Stimulated activated CD4-positive, alpha-beta T cell treated with anti-CD3 and anti-CD28 coated beads, Interleukin-2, amount 100 ng/mL, for 4 hours (primary cell): ENCODE data around the gene ERGIC1.

Experiments
- DNase-seq: peaks from one replicate; pipeline ENCODE4 v3.0.0-alpha.2; 2020; ENCODE audit warnings: low read depth

The ERGIC1 gene

DNA sequence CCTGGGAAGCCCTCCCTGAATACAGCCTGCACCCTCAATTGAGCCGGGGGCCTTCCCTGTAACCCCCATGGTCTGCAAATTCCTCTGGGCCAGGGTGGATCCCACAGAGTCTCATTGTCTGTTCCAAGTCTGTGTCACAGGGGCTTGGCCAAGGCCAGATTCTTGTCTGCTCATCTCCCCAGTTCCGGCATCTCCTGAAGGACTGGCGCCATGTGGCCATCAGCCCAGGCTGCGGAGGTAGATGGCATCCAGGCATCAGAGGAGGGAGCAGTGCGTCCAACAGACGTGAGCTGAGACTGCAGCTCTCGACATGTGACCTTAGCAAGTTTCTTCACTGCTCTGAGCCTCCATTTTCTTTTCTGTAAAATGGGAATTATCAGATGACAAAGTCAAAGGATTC lies 87.9 kb downstream of the ERGIC1 start:
- no peak for DNase-seq

DNA sequence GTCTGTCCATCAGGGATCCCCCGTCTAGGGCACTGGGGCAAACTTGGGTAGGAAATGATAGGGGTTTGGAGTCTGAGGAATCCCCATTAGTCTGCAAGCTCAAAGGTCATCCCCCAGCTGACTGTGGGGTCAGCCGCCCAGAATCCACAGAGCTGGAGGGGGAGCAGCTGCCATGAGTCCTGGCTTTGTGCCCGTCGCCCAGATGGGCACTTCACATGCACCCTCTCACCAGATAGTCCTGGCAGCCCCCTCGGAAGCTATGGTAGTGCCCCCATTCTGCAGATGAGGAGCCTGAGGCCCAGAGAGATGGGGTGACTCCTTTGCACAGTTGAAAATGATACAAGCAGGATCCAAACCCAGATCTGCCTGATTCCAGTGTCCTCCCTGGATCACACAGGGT lies 89.5 kb downstream of the ERGIC1 start:
- no peak for DNase-seq

DNA sequence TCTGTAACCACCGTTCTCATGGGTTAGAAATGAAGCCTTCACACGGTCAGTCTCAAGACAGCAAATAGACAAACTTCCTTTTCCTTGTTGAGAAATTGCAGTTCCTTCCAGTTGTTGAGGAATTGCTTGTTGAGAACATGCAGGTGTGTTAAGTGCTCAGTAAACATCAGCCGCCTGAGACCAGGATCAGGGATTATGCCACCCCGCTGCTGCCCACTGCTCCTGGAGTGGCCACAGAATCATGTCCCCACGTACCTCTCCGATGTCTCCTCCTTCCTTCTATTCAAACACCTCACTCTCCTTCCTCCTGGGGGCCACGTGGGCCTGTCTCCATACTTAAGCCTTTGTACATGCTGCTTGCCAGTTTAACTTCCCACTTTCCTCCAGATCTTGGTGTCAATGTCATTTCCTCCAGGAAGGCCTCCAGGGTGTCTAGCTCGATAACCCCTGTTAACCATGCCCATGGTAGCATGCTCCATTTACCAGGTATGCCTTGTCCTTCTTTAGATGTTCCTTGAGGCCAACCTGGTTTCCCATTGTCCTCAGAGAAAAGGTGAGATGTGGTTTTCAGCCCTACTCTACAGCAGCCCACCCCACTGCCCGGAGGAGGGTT lies 91.4 kb downstream of the ERGIC1 start:
- DNase-seq: no peak

DNA sequence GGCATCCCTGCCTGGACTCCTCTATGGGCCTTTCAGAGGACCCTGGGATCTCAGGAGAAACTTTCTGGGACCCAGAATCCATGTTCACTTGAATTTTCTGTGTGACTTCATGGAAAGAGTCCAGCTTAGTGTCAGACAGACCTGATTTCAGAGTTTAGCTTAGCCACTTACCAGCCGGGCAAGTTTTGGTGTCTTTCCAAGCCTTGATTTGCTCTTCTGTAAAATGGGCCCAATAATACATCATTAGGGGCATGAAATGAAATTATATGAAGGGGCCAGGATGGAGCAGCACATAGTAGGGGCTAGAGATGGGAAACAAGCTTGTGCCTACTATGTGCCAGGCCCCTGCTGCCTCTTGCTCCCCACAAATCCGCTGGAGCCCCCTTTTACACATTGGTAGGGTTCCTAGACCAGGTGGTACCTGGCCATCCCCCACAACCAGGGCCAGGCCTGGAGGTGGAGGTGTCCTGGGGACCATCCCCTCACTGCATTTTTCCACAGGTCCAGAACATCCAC lies 92.0 kb downstream of the ERGIC1 start:
- no peak for DNase-seq

DNA sequence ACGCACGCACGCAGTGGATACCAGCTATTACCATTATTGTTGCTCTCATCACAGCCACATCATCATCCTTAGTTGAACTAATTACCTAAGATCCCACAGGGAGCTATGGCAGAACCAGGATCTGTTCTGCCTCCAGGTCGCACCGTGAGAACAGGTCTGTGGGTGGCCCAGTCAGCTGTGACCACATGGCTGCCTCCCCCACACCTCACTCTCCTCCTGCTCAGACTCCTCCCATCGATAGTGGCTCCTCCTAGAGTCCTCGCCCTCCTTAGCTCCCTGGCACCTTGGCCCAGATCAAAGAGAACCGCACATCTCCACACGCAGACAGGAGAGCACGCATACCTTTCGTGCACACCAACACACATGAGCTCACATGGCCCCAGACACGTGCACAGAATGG lies 92.7 kb downstream of the ERGIC1 start:
- no peak for DNase-seq

DNA sequence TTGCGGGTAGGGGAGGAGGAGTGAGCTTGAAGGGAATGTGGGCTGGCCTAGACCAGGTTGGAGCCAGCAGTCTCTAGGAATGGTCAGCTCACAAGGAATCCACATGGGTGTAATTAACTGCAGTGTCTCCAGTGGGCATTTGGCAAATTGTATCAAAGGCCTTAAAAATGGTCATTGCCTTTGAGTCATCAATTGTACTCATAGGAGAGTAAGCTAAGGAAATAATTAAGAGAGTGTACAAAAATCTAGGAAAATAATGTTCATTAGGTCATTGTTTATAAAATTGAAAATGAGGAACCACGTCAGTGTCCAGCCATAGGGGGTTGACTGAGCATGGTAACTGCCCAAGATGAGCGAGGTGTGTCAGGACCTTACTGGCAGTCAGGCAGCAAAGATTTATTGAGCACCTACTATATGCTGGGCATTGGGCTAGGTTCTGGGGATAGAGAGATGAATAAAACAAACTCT lies 95.4 kb downstream of the ERGIC1 start:
- DNase-seq: no peak

DNA sequence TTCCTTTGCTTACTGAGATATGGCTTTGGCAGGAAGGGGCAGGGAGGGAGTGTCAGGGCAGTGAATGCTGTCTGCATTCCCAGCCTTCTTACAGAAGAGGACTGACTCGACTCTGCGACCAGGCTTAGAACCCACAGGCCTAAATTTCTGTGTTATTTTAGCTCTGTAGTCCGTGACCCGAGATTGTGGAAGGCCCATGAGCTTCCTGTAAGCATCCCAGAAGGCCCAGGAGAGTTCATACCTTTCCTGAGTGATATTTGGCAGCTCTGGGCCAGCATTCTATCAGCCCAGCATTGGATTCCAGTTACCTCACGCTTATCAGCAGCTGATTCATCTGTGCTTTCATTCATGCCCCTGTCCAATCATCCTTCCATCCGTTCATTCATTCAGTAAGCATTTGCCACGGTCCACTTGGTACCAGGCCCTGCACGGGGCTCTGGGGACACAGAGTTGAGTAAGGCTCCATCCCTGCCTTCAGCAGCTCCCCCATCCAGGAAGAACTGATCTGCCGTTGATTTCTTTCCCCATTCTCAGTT lies 97.0 kb downstream of the ERGIC1 start:
- DNase-seq: no peak

DNA sequence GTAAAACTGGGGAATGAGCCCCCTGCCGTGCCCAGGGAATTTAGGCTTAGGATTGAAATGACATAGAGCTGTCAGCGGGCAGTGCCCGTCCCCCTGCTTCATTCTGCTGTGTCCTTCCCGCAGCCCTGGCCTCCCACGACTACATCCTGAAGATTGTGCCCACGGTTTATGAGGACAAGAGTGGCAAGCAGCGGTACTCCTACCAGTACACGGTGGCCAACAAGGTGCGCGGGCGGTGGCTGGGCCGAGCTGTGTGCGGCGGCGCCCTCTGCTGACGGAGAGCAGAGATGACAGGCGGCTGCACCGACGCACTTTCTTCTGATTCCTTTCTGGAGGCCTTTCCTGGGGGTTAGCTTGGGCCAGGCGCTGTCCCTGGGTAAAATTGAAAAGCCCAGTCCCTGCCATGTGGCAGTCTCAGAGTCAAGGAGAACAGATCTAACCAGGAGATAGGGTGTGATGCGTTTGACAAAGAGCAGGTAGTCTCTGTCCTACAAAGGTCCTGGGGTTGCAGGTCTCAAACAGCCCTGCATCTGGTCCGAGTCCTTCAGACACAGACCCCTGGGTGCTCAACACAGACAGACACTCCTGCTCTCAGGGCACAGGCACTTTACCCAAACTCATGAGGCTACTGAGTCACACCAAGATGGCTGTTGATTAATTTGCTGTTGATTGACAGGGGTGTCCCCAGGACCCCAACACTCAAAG lies 98.4 kb downstream of the ERGIC1 start:
- peak; percentile 63 for DNase-seq

DNA sequence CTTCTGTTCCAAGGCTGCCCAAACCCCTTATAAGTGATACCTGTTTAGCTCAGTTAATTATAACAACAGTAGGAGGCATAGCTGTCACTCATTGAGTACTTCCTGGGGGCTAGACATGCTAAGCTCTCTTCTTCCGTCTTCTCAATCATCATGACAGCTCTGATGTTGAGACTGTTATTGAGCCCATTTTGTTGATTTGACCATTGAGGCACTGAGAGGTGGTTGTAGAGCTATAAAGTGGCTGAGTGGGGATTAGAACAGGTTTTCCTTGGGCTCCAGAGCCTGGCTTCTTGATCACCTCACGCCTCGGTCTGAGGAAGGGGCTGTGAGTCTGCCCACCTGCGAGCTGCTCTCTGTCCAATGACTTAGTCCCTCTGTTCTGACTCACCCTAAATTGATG lies 99.2 kb downstream of the ERGIC1 start:
- DNase-seq: no peak

DNA sequence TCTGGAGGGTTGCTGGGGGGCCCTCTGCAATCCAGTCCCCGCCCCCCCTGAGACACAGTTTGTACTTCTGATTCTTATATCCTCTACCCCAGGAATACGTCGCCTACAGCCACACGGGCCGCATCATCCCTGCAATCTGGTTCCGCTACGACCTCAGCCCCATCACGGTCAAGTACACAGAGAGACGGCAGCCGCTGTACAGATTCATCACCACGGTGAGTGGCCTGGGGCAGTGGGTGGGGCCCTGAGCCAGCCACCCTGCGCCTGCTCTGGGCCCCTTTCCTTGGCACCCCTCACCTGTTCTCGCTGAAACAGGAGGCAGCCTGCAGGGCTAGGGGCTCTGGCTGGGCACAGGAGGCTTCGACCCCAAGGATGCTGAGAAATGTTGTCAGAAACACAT lies 101.0 kb downstream of the ERGIC1 start:
- DNase-seq: no peak

DNA sequence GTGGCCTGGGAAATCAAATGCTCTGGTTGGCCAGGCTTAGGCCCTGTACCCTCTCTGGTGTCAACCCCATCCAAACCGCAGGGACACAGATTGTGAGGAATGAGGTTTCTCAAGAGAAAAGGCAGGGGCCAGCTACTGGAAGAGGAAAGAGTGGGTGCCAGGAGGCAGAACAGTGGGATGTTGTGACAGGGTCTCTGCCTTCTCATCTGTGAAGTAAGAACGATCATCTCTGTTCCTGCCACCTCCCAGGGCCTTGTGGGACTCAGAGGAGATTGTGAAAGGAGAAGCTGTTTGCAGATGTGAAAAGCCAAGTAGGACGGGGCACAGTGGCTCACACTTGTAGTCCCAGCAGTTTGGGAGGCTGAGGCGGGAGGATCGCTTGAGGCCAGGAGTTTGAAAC lies 102.3 kb downstream of the ERGIC1 start:
- DNase-seq: no peak

DNA sequence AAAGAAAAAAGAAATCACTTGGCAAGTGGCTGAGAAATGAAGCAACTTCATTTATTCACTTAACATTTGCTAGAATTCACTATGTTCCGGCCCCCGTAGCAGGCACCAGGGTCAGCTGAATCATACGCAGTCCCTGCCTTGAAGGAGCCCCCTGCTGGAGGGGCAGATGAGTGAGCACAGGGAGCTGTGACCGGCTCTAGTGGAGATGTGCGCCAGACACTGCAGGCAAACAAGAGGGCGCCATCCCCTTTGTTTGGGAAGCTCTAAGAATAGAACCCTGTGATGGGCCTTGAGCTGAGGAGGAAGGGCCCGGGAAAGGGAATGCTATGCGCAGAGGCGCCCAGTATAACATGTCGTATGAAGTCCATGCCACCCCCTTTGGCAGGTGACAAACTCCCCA lies 105.0 kb downstream of the ERGIC1 start:
- DNase-seq: no peak

DNA sequence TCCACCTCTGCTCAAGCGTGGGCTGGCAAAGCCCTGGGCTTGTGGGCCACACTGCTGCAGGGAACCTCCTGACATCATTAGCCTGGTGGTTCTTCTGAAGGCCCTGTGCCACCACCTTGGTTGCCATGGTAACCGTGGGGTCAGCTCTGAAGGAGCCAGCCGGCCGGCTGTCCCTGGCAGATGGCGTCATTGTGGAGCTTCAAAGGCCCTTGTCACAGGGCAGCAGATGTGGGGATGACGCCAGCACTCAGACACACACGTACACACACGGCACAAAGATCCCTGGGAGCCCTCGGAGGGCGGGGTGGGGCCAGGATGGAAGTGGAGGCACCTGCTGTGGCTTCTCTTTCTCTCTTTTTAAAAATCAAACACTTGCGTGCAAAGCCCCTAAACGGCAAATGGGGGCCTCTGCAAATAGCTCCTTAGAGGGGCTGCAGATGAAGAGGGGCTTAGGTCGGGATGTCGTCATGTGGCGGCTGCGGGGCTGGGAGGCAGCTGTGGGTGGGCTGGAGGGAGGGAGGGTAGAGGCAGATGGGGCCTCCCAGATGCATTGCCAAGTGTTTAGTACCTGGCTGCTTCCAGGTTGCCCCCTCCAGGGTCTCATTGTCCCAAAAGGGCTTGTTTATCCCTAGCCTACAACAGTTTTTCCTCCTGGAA lies 105.7 kb downstream of the ERGIC1 start:
- DNase-seq: no peak

DNA sequence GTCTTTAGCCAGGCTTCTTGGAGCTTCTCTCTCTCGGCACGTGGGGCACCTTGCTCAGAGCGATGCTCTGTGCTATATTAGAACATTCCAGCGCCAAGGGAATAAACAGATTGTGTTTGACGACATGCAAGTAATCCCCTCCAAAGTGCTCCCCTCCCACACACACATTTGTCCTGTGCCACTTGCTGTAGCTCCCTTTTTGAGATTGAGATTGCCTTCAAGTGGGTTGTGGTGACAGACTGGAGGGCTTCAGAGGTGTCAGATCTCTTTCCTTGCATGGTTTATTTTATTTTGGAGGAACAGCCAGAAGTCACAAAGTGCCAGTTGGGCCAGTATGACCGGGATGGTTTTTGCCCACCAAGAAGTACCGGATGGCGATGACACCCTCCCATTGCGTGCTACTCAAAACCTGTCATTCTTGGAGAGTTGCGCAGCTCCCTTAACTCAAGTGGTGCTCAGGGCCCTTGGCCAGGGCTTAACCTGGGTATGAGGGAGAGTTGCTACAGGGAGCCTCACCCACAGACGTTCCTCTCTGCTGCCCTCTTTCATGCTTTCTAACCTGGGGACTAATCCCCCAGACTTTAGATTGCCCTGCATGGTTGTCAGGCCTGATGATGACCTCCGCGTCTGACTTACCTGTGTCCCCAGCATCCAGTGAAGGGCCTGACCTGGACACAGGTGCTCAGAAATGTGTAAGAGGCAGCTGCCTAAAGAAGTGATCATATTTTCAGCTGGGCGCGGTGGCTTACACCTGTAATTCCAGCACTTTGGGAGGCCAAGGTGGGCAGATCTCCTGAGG lies 106.4 kb downstream of the ERGIC1 start:
- DNase-seq: no peak

DNA sequence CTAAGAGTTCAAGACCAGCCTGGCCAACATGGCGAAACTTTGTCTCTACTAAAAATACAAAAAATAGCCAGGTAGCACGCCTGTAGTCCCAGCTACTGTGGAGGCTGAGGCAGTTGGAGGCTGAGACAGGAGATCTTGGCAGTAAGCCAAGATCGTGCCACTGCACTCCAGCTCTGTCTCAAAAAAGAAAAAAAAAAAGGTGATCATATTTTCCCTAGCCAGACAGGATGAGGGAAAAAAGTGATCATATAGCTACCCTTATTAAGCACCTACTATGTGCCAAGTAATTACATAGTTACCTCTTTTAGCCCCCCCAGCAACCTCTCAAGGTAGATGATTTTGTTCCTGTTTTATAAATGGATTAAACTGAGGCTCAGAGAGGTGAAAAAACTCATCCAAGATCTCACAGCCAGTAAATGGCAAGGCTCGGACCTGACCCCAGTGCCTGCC lies 107.0 kb downstream of the ERGIC1 start:
- no peak for DNase-seq

DNA sequence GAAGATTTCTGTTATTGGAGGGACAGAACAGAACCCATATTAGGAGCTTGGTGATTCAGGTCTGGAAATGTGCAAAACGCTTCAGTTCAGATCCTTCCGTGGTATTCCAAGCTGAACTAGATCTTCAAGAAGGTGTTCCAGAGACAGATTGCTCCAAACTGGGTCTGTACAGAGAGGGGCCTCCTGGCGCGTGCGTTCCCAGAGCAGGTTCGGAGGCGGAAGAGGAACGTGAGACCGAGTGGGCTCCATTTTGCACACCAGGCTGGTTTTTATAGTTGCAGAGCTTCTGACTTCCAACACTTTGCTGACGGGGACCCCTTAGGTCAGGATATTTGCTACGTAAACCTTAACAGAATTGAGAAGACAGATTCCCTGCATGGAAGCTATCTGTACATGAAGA lies 108.5 kb downstream of the ERGIC1 start:
- DNase-seq: no peak

DNA sequence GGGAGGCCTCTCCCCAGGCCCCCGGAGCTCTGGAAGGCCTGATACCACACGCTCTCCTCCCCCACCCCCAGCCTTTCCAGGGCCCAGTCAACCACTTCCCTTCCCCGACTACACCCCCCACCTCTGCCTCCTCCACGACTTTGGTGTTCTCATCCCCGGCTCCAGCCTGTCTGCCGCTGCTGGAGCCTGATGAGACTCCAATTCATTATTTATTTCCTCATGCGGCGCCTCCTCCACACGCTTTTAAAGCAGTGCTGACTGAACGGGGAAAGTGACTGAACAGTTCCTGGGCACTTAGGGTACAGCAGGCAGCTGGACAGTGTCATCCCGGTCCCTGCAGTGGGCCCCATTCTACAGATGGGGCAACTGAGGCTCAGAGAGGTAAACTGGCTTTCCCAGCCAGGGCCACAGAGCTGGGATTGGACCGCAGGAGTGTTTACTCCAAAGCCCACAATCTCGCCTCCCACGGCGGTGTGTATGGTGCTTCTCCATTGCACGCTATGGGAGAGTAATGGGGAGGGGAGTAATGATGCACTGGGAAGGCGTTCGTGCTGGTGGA lies 109.3 kb downstream of the ERGIC1 start:
- DNase-seq: no peak

DNA sequence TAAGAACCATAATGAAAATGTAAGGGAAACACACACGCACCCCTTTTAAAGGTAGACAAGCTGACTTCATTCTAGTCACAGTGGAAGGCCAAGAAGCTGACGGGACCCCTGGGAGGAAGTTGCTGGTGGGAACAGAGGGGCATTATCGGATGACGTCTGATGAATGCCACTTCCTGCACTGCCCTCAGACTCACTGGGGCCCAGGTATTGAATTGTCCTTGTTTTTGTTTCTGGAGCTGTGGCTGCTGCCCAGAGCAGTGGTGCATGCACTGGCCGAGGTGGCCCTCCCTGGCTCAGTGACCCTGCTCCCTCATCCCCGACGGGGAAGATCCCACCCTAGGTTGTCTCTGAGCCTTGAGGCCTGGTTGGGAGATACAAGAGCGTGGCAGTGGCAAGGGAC lies 109.9 kb downstream of the ERGIC1 start:
- no peak for DNase-seq

DNA sequence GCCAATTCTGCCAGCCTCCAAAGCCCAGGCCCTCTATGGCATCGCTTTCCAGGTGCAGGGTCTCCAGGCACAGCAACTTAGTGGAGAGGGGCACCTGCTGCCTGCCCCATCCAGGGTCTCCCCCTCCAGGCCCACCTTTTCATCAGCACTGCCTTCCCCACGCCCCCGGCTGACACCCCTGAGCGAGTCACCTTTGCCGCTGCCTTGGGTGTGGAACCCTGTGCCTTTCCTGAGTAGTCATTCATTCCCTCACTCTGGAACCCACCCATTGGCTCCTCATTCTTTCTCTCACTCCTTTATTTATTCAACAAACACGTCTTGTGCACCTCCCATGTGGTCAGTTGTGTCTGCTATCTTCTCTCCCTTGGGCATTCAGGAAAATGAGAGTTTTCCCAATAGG lies 110.7 kb downstream of the ERGIC1 start:
- DNase-seq: no peak

DNA sequence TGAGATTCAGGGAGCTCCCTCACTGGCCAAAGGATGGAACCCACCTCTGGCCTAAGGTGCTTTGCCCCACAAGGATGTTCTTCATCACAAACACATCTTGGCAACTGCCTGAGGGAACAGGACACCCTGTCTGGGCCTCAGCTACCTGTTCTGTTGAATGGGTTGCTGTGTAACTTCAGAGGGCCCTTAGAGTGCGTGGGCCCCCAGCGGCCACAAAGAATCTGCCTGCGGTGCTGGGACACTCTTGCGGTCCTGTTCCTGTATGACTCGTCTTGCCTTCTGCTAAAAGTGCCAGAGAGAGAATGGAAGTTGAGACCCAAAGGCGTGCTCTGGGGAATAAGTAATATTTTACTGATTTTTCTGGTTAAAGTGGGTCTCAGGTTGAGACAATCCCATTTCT lies 111.1 kb downstream of the ERGIC1 start:
- DNase-seq: no peak

DNA sequence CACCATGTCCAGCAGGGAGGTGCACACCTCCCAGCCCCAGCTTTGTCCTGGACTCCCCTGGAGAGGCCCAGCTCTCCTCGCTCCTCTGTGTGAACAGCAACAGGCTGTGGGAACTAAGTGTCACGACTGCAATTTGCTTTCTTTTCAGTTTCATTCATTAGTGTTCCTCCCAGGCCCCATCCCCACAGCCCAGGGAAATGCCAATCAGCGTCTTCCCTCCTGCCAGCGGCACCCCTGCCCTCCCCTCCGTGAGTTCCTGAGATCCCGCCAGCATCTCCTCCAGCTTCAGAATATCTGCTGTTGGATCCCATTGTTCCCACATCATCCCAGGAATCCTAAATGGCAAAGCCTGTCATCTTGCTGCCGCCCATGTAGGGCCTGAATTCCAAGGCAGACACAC lies 112.1 kb downstream of the ERGIC1 start:
- DNase-seq: no peak

DNA sequence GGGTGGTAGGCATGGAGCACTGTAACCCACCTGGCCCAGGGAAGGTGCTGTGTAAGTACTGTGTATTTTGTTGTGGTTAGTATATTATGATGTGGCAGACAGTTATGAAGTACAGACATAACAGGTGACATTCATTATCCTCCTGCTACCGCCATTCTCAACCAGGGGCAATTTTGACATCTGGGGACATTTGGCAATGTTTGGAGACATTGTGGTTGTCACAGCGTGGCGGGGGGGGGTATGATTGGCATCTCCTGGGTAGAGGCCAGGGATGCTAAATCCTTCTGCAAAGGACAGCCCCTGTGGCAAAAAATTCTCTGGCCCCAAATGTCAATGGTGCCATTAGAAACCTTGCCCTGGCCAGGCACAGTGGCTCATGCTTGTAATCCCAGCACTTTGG lies 115.4 kb downstream of the ERGIC1 start:
- no peak for DNase-seq
